ENCODE data around the gene ANGPTL7. TPM values are rescaled to one million over a fixed set of nuclear protein-coding genes. Genes with fewer than 3 reads are reported as not detected.

Gene ANGPTL7
- polyA plus RNA-seq, 1 experiment = not detected

GRCh38 chr1:11188381-11188780, 774 bp upstream of the ANGPTL7 start:
- Histone ChIP-seq H3K27ac (ENCODE audit: low read depth, low read length) (no peak overlapping the region), H3K4me3 (ENCODE audit: low read depth, low read length) (no peak overlapping the region), H3K27me3 (ENCODE audit: control insufficient read depth, insufficient read depth, low read length) (no peaks in the 10 kb centered on the region), H3K9me3 (ENCODE audit: control insufficient read depth, insufficient read depth, low read length) (no peaks in the 10 kb centered on the region)
- CTCF ChIA-PET = interaction anchor here (0.8 to 1.1 kb wide), 2 partner anchors 18 to 151 kb away, joined by 3 read pairs; no protein-coding TSS in a partner anchor
- no peak for DNase-seq (ENCODE audit: low read depth, low spot score)
- POLR2A ChIA-PET = no interaction called here
- TF ChIP-seq CTCF (IDR thresholded peaks at IDR 0.05; ENCODE audit: low read depth, low read length) = no peak

- H3K9me3 ChIP-seq (ENCODE audit: control insufficient read depth, insufficient read depth, low read length) = no peaks in the 10 kb centered on the region
- no peak for DNase-seq (ENCODE audit: low read depth, low spot score)
- no peak overlapping the region for H3K27ac ChIP-seq (ENCODE audit: low read depth, low read length)
- ChIA-PET POLR2A (no interaction called here), CTCF (no interaction called here)
- no peaks in the 10 kb centered on the region for H3K27me3 ChIP-seq (ENCODE audit: control insufficient read depth, insufficient read depth, low read length)
- TF ChIP-seq CTCF (IDR thresholded peaks at IDR 0.05; ENCODE audit: low read depth, low read length) = no peak
- H3K4me3 ChIP-seq (ENCODE audit: low read depth, low read length) = no peak overlapping the region
These were observed 4.2 kb downstream of the ANGPTL7 start for GRCh38 chr1:11193376-11193775.

GRCh38 chr1:11194407-11195176, 5.4 kb downstream of the ANGPTL7 start:
- ChIA-PET CTCF (no interaction called here), POLR2A (no interaction called here)
- Histone ChIP-seq H3K27ac (ENCODE audit: low read depth, low read length) (no peak overlapping the region), H3K27me3 (ENCODE audit: control insufficient read depth, insufficient read depth, low read length) (no peaks in the 10 kb centered on the region), H3K4me3 (ENCODE audit: low read depth, low read length) (no peak overlapping the region), H3K9me3 (ENCODE audit: control insufficient read depth, insufficient read depth, low read length) (no peaks in the 10 kb centered on the region)
- no peak for TF ChIP-seq CTCF (IDR thresholded peaks at IDR 0.05; ENCODE audit: low read depth, low read length)
- no peak for DNase-seq (ENCODE audit: low read depth, low spot score)

- no peaks in the 10 kb centered on the region for H3K27me3 ChIP-seq (ENCODE audit: control insufficient read depth, insufficient read depth, low read length)
These were observed 7.8 kb downstream of the ANGPTL7 start for GRCh38 chr1:11196945-11197344.

More at GRCh38 chr1:11196945-11197344, 7.8 kb downstream of the ANGPTL7 start:
- no peaks in the 10 kb centered on the region for H3K9me3 ChIP-seq (ENCODE audit: control insufficient read depth, insufficient read depth, low read length)
- H3K27ac ChIP-seq (ENCODE audit: low read depth, low read length) = no peak overlapping the region
- ChIA-PET POLR2A (no interaction called here), CTCF (interaction anchor here (2.5 kb wide), 1 partner anchor 159 kb away, joined by 10 read pairs; no protein-coding TSS in a partner anchor)
- TF ChIP-seq CTCF (IDR thresholded peaks at IDR 0.05; ENCODE audit: low read depth, low read length) = no peak
- no peak overlapping the region for H3K4me3 ChIP-seq (ENCODE audit: low read depth, low read length)
- DNase-seq (ENCODE audit: low read depth, low spot score) = no peak
